ENCODE results near the gene TSPEAR.

The TSPEAR gene

DNA sequence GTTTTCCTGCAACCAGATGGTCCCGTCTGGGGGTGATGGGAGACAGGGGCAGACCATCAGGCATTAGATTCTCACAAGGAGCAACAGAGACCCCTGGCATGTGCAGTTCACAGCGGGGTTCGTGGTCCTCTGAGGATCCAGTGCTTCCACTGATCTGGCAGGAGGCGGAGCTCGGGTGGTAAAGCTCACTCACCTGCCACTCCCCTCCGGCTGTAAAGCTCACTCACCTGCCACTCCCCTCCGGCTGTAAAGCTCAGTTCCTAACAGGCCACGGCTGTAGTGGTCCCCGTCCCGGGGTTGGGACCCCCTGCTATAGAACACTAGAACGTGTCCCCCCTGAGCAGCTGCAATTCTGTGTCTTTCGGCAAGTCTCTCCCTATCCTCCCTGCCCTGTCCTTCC, 9.8 kb downstream of the TSPEAR start:
- TF ChIP-seq TCF4 (CRISPR knock-in tag; IDR thresholded peaks at IDR 0.05; ENCODE audit: borderline replicate concordance) (no peak), ISL1 (CRISPR knock-in tag; IDR thresholded peaks at IDR 0.05) (no peak), GLIS3 (CRISPR knock-in tag; IDR thresholded peaks at IDR 0.05) (no peak), PPARA (CRISPR knock-in tag; IDR thresholded peaks at IDR 0.05; ENCODE audit: borderline replicate concordance) (no peak), ARNTL (CRISPR knock-in tag; IDR thresholded peaks at IDR 0.05; ENCODE audit: borderline replicate concordance, low read depth) (no peak), ZFP3 (CRISPR knock-in tag; IDR thresholded peaks at IDR 0.05) (no peak), TOX (CRISPR knock-in tag; IDR thresholded peaks at IDR 0.05; ENCODE audit: borderline replicate concordance) (no peak), CSDC2 (CRISPR knock-in tag; IDR thresholded peaks at IDR 0.05) (no peak), ESRRG (CRISPR knock-in tag; IDR thresholded peaks at IDR 0.05) (no peak), ZC3H10 (CRISPR knock-in tag; IDR thresholded peaks at IDR 0.05) (no peak), OSR1 (CRISPR knock-in tag; IDR thresholded peaks at IDR 0.05) (no peak), ZFP30 (CRISPR knock-in tag; IDR thresholded peaks at IDR 0.05) (no peak)
- TF ChIP-seq, protein P1, sequence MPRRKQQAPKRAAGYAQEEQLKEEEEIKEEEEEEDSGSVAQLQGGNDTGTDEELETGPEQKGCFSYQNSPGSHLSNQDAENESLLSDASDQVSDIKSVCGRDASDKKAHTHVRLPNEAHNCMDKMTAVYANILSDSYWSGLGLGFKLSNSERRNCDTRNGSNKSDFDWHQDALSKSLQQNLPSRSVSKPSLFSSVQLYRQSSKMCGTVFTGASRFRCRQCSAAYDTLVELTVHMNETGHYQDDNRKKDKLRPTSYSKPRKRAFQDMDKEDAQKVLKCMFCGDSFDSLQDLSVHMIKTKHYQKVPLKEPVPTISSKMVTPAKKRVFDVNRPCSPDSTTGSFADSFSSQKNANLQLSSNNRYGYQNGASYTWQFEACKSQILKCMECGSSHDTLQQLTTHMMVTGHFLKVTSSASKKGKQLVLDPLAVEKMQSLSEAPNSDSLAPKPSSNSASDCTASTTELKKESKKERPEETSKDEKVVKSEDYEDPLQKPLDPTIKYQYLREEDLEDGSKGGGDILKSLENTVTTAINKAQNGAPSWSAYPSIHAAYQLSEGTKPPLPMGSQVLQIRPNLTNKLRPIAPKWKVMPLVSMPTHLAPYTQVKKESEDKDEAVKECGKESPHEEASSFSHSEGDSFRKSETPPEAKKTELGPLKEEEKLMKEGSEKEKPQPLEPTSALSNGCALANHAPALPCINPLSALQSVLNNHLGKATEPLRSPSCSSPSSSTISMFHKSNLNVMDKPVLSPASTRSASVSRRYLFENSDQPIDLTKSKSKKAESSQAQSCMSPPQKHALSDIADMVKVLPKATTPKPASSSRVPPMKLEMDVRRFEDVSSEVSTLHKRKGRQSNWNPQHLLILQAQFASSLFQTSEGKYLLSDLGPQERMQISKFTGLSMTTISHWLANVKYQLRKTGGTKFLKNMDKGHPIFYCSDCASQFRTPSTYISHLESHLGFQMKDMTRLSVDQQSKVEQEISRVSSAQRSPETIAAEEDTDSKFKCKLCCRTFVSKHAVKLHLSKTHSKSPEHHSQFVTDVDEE (CRISPR knock-in tag; IDR thresholded peaks at IDR 0.05) = no peak
- TF ChIP-seq, protein P2, sequence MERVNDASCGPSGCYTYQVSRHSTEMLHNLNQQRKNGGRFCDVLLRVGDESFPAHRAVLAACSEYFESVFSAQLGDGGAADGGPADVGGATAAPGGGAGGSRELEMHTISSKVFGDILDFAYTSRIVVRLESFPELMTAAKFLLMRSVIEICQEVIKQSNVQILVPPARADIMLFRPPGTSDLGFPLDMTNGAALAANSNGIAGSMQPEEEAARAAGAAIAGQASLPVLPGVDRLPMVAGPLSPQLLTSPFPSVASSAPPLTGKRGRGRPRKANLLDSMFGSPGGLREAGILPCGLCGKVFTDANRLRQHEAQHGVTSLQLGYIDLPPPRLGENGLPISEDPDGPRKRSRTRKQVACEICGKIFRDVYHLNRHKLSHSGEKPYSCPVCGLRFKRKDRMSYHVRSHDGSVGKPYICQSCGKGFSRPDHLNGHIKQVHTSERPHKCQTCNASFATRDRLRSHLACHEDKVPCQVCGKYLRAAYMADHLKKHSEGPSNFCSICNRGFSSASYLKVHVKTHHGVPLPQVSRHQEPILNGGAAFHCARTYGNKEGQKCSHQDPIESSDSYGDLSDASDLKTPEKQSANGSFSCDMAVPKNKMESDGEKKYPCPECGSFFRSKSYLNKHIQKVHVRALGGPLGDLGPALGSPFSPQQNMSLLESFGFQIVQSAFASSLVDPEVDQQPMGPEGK (CRISPR knock-in tag; IDR thresholded peaks at IDR 0.05; ENCODE audit: borderline replicate concordance) = no peak
- TF ChIP-seq, protein P3, sequence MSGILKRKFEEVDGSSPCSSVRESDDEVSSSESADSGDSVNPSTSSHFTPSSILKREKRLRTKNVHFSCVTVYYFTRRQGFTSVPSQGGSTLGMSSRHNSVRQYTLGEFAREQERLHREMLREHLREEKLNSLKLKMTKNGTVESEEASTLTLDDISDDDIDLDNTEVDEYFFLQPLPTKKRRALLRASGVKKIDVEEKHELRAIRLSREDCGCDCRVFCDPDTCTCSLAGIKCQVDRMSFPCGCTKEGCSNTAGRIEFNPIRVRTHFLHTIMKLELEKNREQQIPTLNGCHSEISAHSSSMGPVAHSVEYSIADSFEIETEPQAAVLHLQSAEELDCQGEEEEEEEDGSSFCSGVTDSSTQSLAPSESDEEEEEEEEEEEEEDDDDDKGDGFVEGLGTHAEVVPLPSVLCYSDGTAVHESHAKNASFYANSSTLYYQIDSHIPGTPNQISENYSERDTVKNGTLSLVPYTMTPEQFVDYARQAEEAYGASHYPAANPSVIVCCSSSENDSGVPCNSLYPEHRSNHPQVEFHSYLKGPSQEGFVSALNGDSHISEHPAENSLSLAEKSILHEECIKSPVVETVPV (CRISPR knock-in tag; IDR thresholded peaks at IDR 0.05) = no peak
- TF ChIP-seq, protein P4, sequence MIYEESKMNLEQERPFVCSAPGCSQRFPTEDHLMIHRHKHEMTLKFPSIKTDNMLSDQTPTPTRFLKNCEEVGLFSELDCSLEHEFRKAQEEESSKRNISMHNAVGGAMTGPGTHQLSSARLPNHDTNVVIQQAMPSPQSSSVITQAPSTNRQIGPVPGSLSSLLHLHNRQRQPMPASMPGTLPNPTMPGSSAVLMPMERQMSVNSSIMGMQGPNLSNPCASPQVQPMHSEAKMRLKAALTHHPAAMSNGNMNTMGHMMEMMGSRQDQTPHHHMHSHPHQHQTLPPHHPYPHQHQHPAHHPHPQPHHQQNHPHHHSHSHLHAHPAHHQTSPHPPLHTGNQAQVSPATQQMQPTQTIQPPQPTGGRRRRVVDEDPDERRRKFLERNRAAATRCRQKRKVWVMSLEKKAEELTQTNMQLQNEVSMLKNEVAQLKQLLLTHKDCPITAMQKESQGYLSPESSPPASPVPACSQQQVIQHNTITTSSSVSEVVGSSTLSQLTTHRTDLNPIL (CRISPR knock-in tag; IDR thresholded peaks at IDR 0.05; ENCODE audit: low read depth) = no peak
- ATAC-seq = no peak

DNA sequence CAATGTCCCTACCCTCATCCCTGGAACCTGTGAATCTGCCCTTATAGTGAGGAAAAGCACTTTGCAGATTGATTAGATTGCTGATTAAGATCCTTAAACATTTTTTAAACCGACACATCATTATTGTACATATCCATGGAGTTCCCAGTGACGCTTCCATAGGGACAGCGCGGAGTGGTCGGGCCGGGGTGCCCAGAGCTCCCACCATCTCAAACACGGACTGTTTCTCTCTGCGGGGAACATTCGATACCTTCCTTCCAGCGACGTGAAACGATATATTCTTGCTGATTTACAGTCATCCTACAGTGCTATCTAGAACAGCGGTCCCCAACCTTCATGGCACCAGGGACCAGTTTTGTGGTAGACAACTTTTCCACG, 10.4 kb downstream of the TSPEAR start:
- ATAC-seq = no peak
- no peak for TF ChIP-seq GLIS3 (CRISPR knock-in tag; IDR thresholded peaks at IDR 0.05)
- TF ChIP-seq, protein P5, sequence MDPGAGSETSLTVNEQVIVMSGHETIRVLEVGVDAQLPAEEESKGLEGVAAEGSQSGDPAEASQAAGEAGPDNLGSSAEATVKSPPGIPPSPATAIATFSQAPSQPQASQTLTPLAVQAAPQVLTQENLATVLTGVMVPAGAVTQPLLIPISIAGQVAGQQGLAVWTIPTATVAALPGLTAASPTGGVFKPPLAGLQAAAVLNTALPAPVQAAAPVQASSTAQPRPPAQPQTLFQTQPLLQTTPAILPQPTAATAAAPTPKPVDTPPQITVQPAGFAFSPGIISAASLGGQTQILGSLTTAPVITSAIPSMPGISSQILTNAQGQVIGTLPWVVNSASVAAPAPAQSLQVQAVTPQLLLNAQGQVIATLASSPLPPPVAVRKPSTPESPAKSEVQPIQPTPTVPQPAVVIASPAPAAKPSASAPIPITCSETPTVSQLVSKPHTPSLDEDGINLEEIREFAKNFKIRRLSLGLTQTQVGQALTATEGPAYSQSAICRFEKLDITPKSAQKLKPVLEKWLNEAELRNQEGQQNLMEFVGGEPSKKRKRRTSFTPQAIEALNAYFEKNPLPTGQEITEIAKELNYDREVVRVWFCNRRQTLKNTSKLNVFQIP (CRISPR knock-in tag; IDR thresholded peaks at IDR 0.05; ENCODE audit: borderline replicate concordance, low read depth) = no peak
- TF ChIP-seq, protein P1 (CRISPR knock-in tag; IDR thresholded peaks at IDR 0.05) = no peak
- no peak for TF ChIP-seq PPARA (CRISPR knock-in tag; IDR thresholded peaks at IDR 0.05; ENCODE audit: borderline replicate concordance)
- TF ChIP-seq, protein P4 (CRISPR knock-in tag; IDR thresholded peaks at IDR 0.05; ENCODE audit: low read depth) = no peak
- no peak for TF ChIP-seq ZFP30 (CRISPR knock-in tag; IDR thresholded peaks at IDR 0.05)
- TF ChIP-seq BACH2 (CRISPR knock-in tag; IDR thresholded peaks at IDR 0.05; ENCODE audit: borderline replicate concordance) = no peak
- TF ChIP-seq TCF4 (CRISPR knock-in tag; IDR thresholded peaks at IDR 0.05; ENCODE audit: borderline replicate concordance) = no peak
- TF ChIP-seq ZC3H10 (CRISPR knock-in tag; IDR thresholded peaks at IDR 0.05) = no peak
- TF ChIP-seq ARNTL (CRISPR knock-in tag; IDR thresholded peaks at IDR 0.05; ENCODE audit: borderline replicate concordance, low read depth) = no peak
- no peak for TF ChIP-seq ZNF565 (CRISPR knock-in tag; conservative IDR thresholded peaks at IDR 0.05; ENCODE audit: low read depth)
- TF ChIP-seq, protein P3 (CRISPR knock-in tag; IDR thresholded peaks at IDR 0.05) = no peak
- TF ChIP-seq SNAI2 (CRISPR knock-in tag; IDR thresholded peaks at IDR 0.05) = no peak

All from SK-N-SH treated with all-trans-retinoic acid at 6 μM for 48 hours (cell line).